Activated CD8-positive, alpha-beta memory T cell treated with anti-CD3 and anti-CD28 coated beads, Interleukin-2, amount 50 U/mL, for 1 hour (primary cell): ENCODE data around the gene CDH3.
"Not testable (repeated sequence)": the region's sequence is repeated elsewhere in the genome, so short reads cannot be mapped to it uniquely, and the experiment has no call there.

Experiments used
- DNase-seq: peaks from one replicate; pipeline ENCODE4 v3.0.0-alpha.2; 2020; ENCODE audit errors: extremely low read depth

CDH3 gene

DNA sequence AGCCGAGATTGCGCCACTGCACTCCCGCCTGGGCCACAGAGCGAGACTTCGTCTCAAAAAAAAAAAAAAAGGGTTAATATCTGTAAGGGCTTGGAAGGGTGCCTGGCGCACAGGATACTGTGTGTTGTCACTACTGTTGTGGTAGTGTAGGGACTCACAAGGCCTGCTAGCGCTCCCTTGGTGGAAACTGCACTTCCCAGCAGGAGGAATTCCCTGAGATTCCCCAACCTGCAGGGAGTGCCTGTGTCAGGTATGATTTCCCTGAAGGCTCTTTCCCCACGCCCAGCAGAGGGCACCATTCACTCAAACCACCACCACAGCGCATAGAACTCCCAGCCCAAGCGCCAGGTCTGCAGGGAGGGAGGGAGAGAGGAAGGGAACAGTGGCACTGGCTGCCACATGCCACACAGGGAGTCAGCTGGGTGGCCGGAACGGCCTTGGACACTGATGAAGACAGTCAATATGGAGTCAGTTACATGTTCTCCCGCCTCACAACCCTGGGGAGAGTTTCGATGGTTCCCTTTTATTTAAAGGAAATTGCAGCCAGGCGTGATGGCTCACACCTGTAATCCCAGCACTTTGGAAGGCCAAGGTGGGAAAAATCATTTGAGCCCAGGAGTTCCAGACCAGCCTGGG is 59.2 kb downstream of the CDH3 start:
- DNase-seq: no peak

DNA sequence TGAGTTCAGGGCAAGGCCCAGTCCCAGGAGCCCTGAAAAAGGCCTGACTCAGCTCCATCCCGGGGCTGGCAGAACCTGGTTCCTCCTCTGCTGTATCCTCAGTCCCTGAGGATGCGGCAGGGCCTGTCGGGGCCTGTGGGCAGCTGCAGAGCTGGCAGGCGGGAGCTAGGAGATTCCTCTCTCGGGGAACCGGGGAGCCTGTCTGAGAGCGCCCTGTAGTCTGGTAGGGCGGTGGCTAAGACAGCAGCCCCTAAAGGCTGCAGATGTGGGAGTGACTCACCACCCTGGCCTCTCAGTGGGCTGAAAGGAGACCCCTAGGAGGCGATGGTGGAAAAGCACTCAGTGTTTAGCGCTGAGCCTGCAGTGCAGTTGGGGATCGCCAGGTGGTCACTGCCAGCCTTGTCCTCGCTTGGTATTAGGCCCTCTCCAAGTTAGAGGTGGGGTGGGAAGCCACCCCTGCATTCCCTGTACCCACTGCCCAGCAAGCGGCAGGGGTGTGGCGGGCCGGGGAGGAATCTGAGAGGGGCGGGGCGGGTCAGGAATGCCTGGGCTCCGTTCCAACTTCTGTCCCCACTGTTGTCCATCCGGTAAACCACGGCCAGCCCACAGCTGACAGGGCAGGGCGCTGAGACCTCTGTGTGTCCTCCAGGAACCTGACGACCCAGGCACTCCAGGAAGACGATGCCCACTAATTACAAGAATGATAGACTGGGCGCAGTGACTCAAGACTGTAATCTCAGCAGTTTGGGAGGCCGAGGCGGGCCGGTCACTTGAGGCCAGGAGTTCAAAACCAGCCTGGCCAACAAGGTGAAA is 62.4 kb downstream of the CDH3 start:
- no peak for DNase-seq

DNA sequence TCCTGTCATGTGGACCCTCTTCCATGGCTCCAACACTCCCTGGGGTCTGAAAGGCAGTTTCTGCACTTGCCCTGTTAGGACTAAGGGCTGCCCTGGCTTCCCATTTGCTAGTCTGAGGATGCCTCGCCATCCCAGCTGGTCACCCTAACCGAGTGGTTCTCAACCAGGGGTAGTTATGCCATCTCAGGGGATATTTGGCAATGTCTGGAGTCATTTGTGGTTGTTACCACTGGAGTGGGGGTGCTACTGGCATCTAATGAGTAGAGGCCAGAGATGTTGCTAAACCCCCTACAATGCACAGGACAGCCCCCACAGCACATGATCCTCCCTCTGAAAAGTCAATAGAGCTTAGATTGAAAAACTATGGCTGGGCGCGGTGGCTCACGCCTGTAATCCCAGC is 65.1 kb downstream of the CDH3 start:
- DNase-seq: no peak

DNA sequence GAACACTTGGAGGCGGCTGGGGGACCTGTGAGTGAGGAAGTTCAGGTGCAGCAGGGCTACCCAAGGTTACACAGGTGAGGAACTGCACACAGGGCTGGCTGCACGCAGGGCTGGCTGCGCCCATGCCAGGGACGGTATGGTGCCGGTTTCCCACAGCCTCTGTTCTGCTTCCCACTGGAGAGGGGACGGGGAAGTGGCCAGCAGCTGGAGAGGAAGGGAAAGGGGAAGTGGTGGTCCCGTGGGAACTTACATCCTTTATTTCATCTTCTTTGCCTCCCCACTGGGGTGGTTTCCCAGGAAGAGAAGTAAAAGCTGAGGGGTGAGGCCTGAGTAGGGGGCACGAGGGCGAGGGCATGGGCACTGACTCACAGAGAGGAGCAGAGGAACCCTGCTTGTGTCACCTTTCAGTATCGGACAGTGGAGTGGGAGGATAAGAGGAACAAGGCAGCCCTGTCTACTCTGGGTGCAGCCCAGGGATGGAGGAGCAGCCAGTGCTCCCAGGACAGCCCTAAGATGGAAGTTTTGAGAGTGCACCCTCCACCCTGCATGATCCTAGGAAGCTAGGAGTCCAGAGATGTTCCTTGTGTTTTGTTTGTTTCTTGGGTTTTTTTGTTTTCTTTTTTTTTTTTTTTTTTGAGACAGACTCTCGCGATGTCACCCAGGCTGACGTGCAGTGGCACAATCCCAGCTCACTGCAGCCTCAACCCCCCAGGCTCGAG is 66.5 kb downstream of the CDH3 start:
- no peak for DNase-seq

DNA sequence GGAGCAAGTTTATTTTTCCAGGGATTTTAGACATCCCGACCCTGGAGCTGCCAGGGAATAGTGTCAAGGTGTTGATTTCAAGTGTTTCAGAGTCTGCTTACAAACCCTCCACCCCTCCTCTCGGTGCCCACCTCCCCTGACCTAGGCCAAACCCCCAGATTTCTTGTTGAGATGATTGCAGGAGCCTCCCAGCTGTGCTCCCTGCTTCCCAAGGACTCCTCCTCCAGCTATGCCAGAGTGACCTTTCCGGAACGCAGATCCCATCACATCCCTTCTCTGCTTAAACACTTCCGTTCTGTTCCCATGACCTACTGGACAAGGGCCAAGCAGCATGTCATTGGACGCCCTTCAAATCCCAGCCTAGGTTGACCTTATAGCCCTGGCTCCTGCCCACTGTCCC is 68.3 kb downstream of the CDH3 start:
- no peak for DNase-seq

DNA sequence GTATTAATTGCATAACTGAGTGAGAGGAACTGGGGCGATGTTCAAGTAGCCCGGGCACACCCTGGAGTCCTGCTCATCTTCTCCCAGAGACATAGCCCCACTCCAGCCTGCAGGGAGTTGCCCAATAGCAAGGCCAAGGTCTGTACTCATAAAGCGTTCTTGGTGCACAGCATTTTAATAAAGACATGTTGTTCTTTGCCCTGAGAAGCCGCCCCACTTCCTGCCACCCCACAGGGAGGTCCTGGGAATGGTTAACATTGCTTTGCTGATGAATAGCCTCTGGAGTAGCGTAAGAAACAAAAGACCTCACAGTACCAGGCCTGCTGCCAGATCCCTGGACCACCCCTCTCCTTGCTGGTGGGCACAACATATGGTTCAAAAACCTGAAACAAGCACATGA is 70.4 kb downstream of the CDH3 start:
- no peak for DNase-seq

DNA sequence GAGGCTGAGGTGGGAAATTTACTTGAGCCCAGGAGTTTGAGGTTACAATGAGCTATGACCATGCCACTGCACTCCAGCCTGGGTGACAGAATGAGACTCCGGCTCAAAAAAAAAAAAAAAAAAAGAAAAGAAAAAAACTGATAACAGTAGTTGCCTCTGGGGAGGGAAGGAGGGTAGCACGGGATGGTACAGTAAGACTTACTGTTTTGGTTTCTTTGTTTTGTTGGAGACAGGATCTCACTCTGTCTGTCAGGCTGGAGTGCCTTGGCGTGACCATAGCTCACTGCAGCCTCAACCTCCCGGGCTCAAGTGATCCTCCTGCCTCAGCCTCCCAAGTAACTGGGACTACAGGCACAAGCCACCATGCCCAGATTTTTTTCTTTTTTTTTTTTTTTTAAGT is 71.4 kb downstream of the CDH3 start:
- not testable (repeated sequence) for DNase-seq

DNA sequence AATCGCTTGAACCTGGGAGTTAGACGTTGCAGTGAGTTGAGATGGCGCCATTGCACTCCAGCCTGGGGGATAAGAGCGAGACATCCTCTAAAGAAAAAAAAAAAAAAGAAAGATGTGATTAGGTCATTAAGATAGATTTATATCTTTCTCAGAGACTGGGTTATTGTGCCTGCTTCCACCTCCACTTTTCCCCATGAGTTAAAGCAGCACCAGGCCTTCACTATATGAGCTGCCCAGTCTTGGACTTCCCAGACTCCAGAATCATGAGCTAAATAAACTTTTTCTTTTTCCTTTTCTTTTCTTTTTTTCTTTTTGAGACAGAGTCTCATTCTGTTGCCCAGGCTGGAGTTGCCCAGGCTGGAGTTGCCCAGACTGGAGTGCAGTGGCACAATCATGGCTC is 72.6 kb downstream of the CDH3 start:
- DNase-seq: no peak

DNA sequence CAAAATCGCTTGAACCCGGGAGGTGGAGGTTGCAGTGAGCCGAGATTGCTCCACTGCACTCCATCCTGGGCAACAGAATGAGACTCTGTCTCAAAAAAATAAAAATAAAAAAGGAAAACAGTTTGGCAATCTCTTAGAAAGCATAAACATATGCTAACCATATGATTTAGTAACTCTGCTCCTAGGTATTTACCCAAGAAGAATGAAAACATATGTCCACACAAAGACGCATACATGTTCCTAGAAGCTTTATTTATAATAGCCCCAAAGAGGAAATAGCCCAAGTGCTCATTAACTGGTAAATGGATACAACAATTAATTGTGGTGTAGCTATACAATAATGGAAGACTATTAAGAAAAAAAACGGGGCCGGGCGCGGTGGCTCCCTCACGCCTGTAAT is 73.5 kb downstream of the CDH3 start:
- no peak for DNase-seq

DNA sequence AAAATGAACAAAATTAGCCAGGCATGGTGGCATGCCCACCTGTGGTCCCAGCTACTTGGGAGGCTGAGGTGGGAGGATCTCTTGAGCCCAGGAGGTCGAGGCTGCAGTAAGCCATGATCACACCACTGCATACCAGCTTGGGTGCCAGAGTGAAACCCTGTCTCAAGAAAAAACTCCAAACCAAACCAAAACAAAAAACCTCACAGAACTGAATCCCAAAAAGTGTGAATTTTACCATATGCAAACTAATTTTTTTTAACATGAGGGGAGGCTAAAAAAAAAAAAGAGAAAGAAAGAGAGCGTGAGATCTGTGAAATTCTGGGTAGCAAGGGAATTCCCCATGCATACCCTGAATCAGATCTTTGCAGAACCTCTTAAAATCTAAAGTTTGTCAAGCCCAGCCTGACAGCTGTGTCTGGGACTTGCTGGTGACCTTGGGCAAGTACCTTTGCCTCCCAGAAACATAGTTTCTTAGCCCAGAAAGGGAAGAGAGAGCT is 74.9 kb downstream of the CDH3 start:
- DNase-seq: no peak

DNA sequence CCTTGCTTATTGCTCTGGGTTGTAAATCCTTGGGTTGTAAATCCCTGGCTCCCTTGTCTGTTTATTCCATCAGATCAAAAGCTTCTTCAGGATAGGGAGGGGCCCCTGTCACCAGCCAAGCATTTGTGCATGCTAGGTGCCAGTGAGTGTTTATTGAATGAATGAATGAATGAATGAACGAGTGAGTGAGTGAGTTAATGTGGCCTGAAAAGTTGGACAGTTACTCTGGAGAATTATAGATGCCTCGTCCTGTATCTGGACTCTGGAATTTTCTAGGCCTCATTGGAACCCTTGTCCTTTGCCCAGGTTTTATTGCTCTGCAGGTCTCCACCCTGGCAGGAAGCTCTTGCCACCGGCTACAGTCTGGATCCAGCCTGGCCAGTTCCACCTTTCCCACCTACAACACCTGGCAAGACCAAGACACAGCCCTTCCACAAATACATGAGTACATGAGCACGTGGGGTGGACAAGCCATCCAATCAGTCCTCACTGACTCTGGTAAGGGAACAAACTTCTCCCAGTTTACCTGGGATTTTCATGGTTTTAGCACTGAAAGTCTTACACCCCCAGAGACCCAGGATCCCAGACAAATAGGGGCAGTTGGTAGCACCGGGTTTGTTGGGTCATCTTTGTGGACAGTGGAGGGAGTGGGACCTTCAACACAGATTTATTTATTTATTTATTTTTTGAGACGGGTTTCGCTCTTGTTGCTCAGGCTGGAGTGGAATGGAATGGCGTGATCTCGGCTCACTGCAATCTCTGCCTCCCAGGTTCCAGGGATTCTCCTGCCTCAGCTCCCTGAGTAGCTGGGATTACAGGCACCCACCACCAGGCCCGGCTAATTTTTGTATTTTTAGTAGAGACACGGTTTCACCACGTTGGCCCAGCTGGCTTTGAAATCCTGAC is 77.3 kb downstream of the CDH3 start:
- DNase-seq: no peak

DNA sequence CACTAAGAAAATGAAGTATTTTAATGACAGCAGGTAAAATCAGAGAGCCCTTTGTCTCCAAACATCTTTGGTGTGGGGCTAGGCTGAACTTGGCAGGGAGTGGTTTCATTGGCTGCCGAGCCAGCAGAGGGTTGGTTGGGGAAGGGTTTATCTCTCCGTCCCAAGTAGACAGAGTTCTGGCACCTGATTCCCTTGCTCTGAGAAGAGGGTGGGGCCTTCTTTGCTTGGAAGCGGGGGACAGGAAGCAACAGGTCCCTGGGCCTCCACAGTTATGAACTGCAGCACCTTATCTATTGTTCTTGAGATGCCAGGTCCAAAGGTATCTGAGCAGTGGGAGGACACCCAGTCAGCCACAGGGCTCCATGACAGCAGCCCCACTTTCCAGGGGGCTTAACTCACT is 79.7 kb downstream of the CDH3 start:
- no peak for DNase-seq

DNA sequence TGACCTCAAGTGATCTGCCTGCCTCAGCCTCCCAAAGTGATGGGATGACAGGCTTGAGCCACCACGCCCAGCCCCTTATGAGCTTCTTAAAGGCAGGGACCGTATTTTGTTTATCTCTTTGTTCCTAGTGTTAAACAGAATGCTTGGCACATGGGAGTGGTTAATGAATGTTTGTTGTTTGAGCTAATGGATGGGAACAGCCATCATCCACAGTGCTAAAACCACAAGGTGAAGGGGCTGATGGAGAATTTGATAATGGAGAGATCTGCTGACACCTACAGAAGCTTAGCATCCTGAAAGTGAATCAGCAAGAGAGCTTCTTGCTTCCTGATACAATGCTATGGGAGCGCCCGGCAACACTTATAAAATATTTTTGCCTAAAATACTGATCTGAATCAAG is 83.4 kb downstream of the CDH3 start:
- no peak for DNase-seq

DNA sequence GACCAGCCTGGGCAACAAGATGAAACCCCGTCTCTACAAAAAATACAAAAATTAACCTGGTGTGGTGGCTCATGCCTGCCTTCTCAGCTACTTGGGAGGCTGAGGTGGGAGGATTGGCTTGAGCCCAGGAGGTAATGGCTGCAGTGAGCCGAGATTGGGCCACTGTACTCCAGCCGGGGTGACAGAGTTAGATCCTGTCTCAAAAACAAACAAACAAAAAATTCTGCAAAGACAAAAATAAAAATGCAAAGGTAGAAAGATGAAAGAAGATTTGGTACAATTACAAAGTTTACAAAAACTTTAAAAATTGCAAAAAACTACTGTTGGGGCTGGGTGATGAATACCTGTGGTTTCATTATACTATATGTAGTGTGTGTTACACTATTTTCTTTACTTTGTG is 86.5 kb downstream of the CDH3 start:
- no peak for DNase-seq

DNA sequence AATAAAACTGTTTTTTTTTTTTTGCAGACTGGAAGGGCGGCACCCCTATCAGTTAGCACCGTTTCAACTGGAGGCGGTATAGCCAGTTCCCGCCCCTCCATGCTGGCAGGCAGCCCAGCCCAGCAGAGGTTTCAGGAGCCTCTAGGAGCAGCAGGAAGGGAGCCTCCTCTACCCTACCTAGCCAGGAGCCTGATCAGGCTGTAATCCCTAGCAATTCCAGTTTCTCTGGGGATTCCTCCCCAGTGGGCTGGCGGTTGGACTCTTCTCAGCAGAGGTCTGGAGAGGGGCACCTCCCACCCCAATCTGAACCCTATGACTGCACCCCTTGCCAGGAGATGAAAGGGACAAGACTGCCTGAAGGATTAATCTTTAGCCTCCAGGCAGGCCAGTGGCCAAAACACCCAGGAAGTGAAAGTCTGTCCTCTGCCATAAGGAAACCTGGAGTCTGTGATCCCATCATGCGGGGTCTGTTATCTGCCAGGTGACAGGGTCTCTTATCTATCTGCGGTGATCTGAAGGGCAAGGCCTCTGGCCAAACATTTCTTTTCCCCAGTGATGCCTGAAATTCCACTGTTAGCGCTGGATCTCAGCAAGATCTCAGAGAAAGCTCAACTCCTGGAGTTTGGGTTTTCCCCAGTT is 87.1 kb downstream of the CDH3 start:
- DNase-seq: no peak

DNA sequence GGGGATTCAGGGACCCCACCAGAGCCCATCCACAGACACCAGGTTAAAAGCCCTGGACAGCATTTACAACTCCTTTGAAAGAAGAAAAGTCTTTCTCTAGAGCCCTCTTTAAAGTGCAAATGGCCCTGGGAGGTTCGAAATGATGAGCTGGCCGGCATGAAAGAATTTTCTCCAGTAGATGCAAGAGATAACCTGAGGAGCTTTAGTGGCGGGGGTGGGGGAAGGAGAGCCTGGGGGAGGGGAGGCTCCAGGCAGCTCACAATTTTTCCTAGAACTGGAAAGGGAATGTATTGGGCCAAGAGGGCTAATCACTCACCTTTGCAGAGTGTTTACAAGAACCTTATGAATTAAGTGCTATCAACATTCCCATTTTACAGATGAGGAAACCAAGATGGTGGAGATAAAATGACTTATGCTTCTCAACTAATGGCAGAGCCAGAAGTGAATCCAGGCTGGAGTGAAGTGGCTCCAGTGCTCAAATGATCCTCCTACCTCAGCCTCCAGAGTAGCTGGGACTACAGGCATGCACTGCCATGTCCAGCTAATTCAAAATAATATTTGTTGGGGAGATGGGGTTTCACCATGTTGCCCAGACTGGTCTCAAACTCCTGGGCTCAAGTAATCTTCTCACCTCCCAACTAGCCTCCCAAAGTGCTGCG is 87.8 kb downstream of the CDH3 start:
- no peak for DNase-seq

DNA sequence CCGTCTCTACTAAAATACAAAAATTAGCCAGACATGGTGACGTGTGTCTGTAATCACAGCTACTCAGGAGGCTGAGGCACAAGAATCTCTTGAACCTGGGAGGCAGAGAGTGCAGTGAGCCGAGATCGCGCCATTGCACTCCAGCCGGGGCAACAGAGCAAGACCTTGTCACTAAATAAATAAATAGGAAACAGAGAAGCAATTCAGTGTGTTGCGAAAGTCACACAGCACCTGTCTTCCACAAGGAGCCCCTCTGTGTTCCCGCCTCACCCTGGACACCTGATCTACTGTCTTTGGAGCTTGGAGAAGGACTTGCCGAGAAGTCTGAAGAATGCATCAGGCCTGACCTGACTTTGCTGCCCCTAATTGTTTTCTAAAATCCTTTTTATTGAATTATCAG is 88.5 kb downstream of the CDH3 start:
- DNase-seq: no peak

DNA sequence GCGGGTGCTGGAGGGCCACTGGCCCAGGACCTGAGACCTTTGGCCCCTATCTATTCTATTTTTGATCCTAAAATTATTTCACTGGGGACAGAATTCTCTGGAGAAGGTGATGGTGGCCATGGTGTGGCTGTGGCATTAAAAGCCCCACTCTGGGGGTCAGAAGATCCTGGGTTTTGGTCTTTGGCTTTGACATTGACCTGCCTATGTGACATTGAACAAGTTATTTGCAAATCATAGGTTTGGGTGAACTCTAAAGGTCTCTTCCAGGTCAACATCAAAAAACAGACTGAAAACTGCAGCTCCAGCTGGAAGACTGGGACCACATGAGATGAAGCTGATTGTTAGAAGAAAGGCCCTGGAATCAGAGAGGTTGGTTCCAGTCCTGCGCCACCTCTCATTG is 89.7 kb downstream of the CDH3 start:
- no peak for DNase-seq

DNA sequence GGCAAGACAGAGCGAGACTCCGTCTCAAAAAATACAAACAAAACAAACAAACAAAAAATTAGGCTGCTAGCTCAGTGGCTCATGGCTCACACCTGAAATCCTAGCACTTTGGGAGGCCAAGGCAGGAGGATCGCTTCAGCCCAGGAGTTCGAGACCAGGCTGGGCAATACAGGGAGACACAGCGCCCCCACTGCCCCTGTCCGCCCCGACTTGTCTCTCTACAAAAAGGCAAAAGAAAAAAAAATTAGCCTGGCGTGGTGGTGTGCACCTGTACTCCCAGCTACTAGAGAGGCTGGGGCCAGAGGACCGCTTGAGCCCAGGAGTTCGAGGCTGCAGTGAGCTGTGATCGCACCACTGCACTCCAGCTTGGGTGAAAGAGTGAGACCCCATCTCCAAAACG is 91.5 kb downstream of the CDH3 start:
- DNase-seq: no peak

DNA sequence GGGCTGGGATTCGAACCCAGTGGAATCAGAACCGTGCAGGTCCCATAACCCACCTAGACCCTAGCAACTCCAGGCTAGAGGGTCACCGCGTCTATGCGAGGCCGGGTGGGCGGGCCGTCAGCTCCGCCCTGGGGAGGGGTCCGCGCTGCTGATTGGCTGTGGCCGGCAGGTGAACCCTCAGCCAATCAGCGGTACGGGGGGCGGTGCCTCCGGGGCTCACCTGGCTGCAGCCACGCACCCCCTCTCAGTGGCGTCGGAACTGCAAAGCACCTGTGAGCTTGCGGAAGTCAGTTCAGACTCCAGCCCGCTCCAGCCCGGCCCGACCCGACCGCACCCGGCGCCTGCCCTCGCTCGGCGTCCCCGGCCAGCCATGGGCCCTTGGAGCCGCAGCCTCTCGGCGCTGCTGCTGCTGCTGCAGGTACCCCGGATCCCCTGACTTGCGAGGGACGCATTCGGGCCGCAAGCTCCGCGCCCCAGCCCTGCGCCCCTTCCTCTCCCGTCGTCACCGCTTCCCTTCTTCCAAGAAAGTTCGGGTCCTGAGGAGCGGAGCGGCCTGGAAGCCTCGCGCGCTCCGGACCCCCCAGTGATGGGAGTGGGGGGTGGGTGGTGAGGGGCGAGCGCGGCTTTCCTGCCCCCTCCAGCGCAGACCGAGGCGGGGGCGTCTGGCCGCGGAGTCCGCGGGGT is 92.1 kb downstream of the CDH3 start, which contains the start of gene CDH1:
CDH1 (plus strand) TSS at position 247 of the 684 bp plus-strand sequence; CDS start at position 371, 124 bp downstream.
- DNase-seq: no peak
